Measurements from ENCODE around the gene KRCC1. TPM values are rescaled to one million over a fixed set of nuclear protein-coding genes. Genes with fewer than 3 reads are reported as not detected.

The KRCC1 gene
- total RNA-seq, 1 experiment from 2014 or later = 36.6 TPM

DNA sequence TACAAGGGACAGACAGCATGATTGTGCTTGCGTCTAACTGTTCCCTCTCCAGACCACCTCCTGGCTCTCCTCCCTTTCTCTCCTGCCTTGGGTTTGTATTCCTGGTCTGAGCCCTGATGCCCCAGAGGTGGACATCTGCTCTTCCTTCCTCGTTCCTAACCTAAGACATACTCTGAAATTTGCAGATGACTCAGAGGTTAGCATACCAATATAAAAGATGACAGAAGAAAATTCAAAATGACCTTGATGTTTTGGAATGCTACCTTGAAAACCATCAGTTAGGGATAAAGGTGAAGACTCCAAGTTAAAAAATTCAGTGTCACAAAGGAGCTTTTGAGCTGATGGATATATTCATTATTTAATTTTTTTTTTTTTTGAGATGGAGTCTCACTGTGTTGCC, 25.0 kb upstream of the KRCC1 start:
- ChIA-PET POLR2A (no interaction called here), CTCF (no interaction called here)
- intact Hi-C loops (cut with micrococcal nuclease) = no loop called here
- Mint-ChIP-seq H3K27ac (ENCODE audit: low read depth, unreplicated experiment) (no peak overlapping the region), H3K36me3 (ENCODE audit: insufficient read depth, unreplicated experiment) (no peaks in the 10 kb centered on the region), H3K4me1 (ENCODE audit: insufficient read depth, unreplicated experiment) (peaks cover 5% of the 10 kb centered on the region), H3K27me3 (ENCODE audit: insufficient read depth, unreplicated experiment) (no peaks in the 10 kb centered on the region), H3K4me3 (ENCODE audit: unreplicated experiment) (no peak overlapping the region), H3K9me3 (ENCODE audit: unreplicated experiment) (no peaks in the 10 kb centered on the region)
- TF ChIP-seq, protein P1, sequence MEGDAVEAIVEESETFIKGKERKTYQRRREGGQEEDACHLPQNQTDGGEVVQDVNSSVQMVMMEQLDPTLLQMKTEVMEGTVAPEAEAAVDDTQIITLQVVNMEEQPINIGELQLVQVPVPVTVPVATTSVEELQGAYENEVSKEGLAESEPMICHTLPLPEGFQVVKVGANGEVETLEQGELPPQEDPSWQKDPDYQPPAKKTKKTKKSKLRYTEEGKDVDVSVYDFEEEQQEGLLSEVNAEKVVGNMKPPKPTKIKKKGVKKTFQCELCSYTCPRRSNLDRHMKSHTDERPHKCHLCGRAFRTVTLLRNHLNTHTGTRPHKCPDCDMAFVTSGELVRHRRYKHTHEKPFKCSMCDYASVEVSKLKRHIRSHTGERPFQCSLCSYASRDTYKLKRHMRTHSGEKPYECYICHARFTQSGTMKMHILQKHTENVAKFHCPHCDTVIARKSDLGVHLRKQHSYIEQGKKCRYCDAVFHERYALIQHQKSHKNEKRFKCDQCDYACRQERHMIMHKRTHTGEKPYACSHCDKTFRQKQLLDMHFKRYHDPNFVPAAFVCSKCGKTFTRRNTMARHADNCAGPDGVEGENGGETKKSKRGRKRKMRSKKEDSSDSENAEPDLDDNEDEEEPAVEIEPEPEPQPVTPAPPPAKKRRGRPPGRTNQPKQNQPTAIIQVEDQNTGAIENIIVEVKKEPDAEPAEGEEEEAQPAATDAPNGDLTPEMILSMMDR (IDR thresholded peaks at IDR 0.05; ENCODE audit: unreplicated experiment) = no peak
- no TSS peak for BruUV-seq (replicated peaks)
- DNase-seq (ENCODE audit: unreplicated experiment) = no peak

GRCh38 chr2:88078643-88079172, 23.1 kb upstream of the KRCC1 start:
- no peak overlapping the region for H3K27ac Mint-ChIP-seq (ENCODE audit: low read depth, unreplicated experiment)
- no peaks in the 10 kb centered on the region for H3K9me3 Mint-ChIP-seq (ENCODE audit: unreplicated experiment)
- CTCF ChIA-PET = interaction anchor here (0.9 to 1.7 kb wide), 3 partner anchors 18 to 112 kb away, joined by 3 to 4 read pairs (median 3); no protein-coding TSS in a partner anchor
- intact Hi-C loops (cut with micrococcal nuclease) = no loop called here
- no peak overlapping the region for H3K4me3 Mint-ChIP-seq (ENCODE audit: unreplicated experiment)
- no peak for DNase-seq (ENCODE audit: unreplicated experiment)
- no peaks in the 10 kb centered on the region for H3K36me3 Mint-ChIP-seq (ENCODE audit: insufficient read depth, unreplicated experiment)
- TF ChIP-seq, protein P1 (IDR thresholded peaks at IDR 0.05; ENCODE audit: unreplicated experiment) = no peak
- peaks cover 14% of the 10 kb centered on the region for H3K4me1 Mint-ChIP-seq (ENCODE audit: insufficient read depth, unreplicated experiment)
- POLR2A ChIA-PET = interaction anchor here (0.7 kb wide), 1 partner anchor 21 kb away, joined by 3 read pairs; no protein-coding TSS in a partner anchor
- no peaks in the 10 kb centered on the region for H3K27me3 Mint-ChIP-seq (ENCODE audit: insufficient read depth, unreplicated experiment)
- no TSS peak for BruUV-seq (replicated peaks)

DNA sequence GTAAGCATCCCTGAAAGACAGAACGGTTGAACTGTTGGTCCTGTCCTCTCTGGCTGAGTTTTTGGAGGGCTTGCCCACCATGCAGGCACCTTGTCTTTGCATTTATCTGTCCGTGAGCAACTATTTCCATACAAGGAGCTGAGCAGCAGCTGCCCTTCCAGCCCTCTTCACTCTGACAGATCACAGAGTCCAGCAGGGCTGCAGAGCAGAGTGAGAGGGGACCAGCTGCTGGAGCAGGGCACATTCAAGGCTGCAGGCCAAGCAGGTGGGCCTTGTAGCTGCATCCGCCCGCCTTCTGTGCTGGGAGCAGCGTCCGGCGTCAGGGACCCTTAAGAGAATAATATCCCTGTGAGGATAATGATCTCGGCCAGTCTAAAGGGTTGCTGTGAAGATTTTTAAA, 21.5 kb upstream of the KRCC1 start:
- peaks cover 14% of the 10 kb centered on the region for H3K4me1 Mint-ChIP-seq (ENCODE audit: insufficient read depth, unreplicated experiment)
- no peak overlapping the region for H3K4me3 Mint-ChIP-seq (ENCODE audit: unreplicated experiment)
- BruUV-seq (replicated peaks) = no TSS peak
- TF ChIP-seq, protein P1 (IDR thresholded peaks at IDR 0.05; ENCODE audit: unreplicated experiment) = no peak
- H3K27ac Mint-ChIP-seq (ENCODE audit: low read depth, unreplicated experiment) = no peak overlapping the region
- POLR2A ChIA-PET = no interaction called here
- intact Hi-C loops (cut with micrococcal nuclease) = no loop called here
- H3K9me3 Mint-ChIP-seq (ENCODE audit: unreplicated experiment) = peaks cover 5% of the 10 kb centered on the region
- H3K27me3 Mint-ChIP-seq (ENCODE audit: insufficient read depth, unreplicated experiment) = no peaks in the 10 kb centered on the region
- H3K36me3 Mint-ChIP-seq (ENCODE audit: insufficient read depth, unreplicated experiment) = no peaks in the 10 kb centered on the region
- CTCF ChIA-PET = interaction anchor here (0.8 to 9.9 kb wide), 2 partner anchors 15 to 17 kb away, joined by 3 to 69 read pairs; no protein-coding TSS in a partner anchor
- no peak for DNase-seq (ENCODE audit: unreplicated experiment)

- peak; percentile 66 for DNase-seq (ENCODE audit: unreplicated experiment)
- no peak overlapping the region for H3K4me3 Mint-ChIP-seq (ENCODE audit: unreplicated experiment)
- ChIA-PET CTCF (interaction anchor here (1.2 to 9.9 kb wide), 3 partner anchors 15 to 86 kb away, joined by 4 to 69 read pairs (median 4); no protein-coding TSS in a partner anchor), POLR2A (interaction anchor here (1.0 to 1.7 kb wide), 2 partner anchors 10 to 14 kb away, joined by 4 read pairs; no protein-coding TSS in a partner anchor)
- H3K9me3 Mint-ChIP-seq (ENCODE audit: unreplicated experiment) = peaks cover 5% of the 10 kb centered on the region
- H3K27ac Mint-ChIP-seq (ENCODE audit: low read depth, unreplicated experiment) = peak overlapping the region; percentile 49
- H3K36me3 Mint-ChIP-seq (ENCODE audit: insufficient read depth, unreplicated experiment) = no peaks in the 10 kb centered on the region
- TF ChIP-seq, protein P1 (IDR thresholded peaks at IDR 0.05; ENCODE audit: unreplicated experiment) = no peak
- no TSS peak for BruUV-seq (replicated peaks)
- intact Hi-C loops (cut with micrococcal nuclease) = no loop called here
- no peaks in the 10 kb centered on the region for H3K27me3 Mint-ChIP-seq (ENCODE audit: insufficient read depth, unreplicated experiment)
- H3K4me1 Mint-ChIP-seq (ENCODE audit: insufficient read depth, unreplicated experiment) = peaks cover 14% of the 10 kb centered on the region
Observed at GRCh38 chr2:88074854-88075292, 19.3 kb upstream of the KRCC1 start.
